LHCN-M2 (cell line): Measurements from ENCODE around the gene ZNF57. TPM values are rescaled to one million over a fixed set of nuclear protein-coding genes. Genes with fewer than 3 reads are reported as not detected.
A peak's percentile ranks its signal among the peaks of the same experiment; 100 is the strongest.
"Not testable (repeated sequence)": the region's sequence is repeated elsewhere in the genome, so short reads cannot be mapped to it uniquely, and the experiment has no call there.

Source experiments
- DNase-seq: peaks from one replicate; pipeline ENCODE4 v3.0.0-alpha.2; 2012; ENCODE audit warnings: low read depth
- polyA plus RNA-seq: library from polyadenylated mRNA; unstranded; fragments of >200 nt; gene quantifications from one replicate; pipeline ENCODE4 v1.2.1, GENCODE V29; 2012; ENCODE audit warnings: missing spikeins
- total RNA-seq: library from RNA; depleted of rRNA; stranded (reverse); fragments of >200 nt; gene quantifications from 2 replicates; pipeline ENCODE4 v1.2.3, GENCODE V29; 2014; rRNA removed

Gene ZNF57
- total RNA-seq = 3.9 and 4.7 TPM in 2 replicates
- 1.4 TPM for polyA plus RNA-seq

GRCh38 chr19:2900296-2901252 lies at the start of gene ZNF57:
TSS of gene ZNF57 (plus strand) at chr19:2900928. CDS start at chr19:2901046, 118 bp downstream.
- peak; percentile 98 for DNase-seq

- no peak for DNase-seq
Observed at GRCh38 chr19:2852598-2852997, 48.1 kb upstream of the ZNF57 start.

- peak; percentile 9 for DNase-seq
Observed at GRCh38 chr19:2853015-2853606, 47.6 kb upstream of the ZNF57 start.

GRCh38 chr19:2854849-2855248 lies 45.9 kb upstream of the ZNF57 start:
- DNase-seq = no peak

- DNase-seq = no peak
Observed at GRCh38 chr19:2856457-2857050, 44.2 kb upstream of the ZNF57 start.

- DNase-seq = no peak
Observed at GRCh38 chr19:2858864-2859263, 41.9 kb upstream of the ZNF57 start.

GRCh38 chr19:2863816-2864215 lies 36.9 kb upstream of the ZNF57 start:
- no peak for DNase-seq

- no peak for DNase-seq
Observed at GRCh38 chr19:2865334-2866100, 35.2 kb upstream of the ZNF57 start.

- DNase-seq = no peak
Observed at GRCh38 chr19:2866495-2867024, 34.2 kb upstream of the ZNF57 start.

- peak; percentile 99 for DNase-seq
Observed at GRCh38 chr19:2867025-2867991, 33.4 kb upstream of the ZNF57 start, which contains the start of gene ZNF556. TSS of gene ZNF556 (plus strand) at chr19:2867335. CDS start at chr19:2867422, 87 bp downstream.

- DNase-seq = peak; percentile 6
Observed at GRCh38 chr19:2869618-2870017, 31.1 kb upstream of the ZNF57 start.

GRCh38 chr19:2872175-2872574 lies 28.6 kb upstream of the ZNF57 start:
- not testable (repeated sequence) for DNase-seq

GRCh38 chr19:2877398-2878331 lies 23.1 kb upstream of the ZNF57 start:
- peak; percentile 24 for DNase-seq

- no peak for DNase-seq
Observed at GRCh38 chr19:2883686-2884439, 16.9 kb upstream of the ZNF57 start.

- DNase-seq = no peak
Observed at GRCh38 chr19:2885736-2886135, 15.0 kb upstream of the ZNF57 start.

- DNase-seq = peak; percentile 61
Observed at GRCh38 chr19:2887391-2887914, 13.3 kb upstream of the ZNF57 start.

GRCh38 chr19:2888731-2889224 lies 11.9 kb upstream of the ZNF57 start:
- DNase-seq = no peak

GRCh38 chr19:2890531-2890930 lies 10.2 kb upstream of the ZNF57 start:
- not testable (repeated sequence) for DNase-seq
